NCI-H146 (cell line): ENCODE measurements around the gene PRR30.

Experiments used
- DNase-seq: peaks from one replicate; lab custom pipeline; 2025; lab: John Stamatoyannopoulos, UW

Gene PRR30

GRCh38 chr2:27097341-27097740, 41.9 kb downstream of the PRR30 start:
- no peak for DNase-seq

- DNase-seq = no peak
Observed at GRCh38 chr2:27096748-27097297, 42.4 kb downstream of the PRR30 start.

- peak; percentile 9 for DNase-seq
Observed at GRCh38 chr2:27095745-27096651, 43.2 kb downstream of the PRR30 start.

GRCh38 chr2:27095427-27095744, 43.8 kb downstream of the PRR30 start:
- DNase-seq = no peak

- no peak for DNase-seq
Observed at GRCh38 chr2:27094353-27094984, 44.7 kb downstream of the PRR30 start.

- DNase-seq = no peak
Observed at GRCh38 chr2:27093430-27094352, 45.5 kb downstream of the PRR30 start.

GRCh38 chr2:27092696-27093429, 46.3 kb downstream of the PRR30 start:
- no peak for DNase-seq

- no peak for DNase-seq
Observed at GRCh38 chr2:27091746-27092695, 47.2 kb downstream of the PRR30 start.

GRCh38 chr2:27089111-27089954, 49.9 kb downstream of the PRR30 start:
- DNase-seq = no peak

GRCh38 chr2:27088634-27089033, 50.6 kb downstream of the PRR30 start:
- DNase-seq = no peak

GRCh38 chr2:27087823-27088410, 51.3 kb downstream of the PRR30 start:
- no peak for DNase-seq
